Testis (tissue), 3 donors: Measurements from ENCODE around the gene ADAT1. TPM values are rescaled to one million over a fixed set of nuclear protein-coding genes. Genes with fewer than 3 reads are reported as not detected.

Experiments used
- DNase-seq: peaks from one replicate; pipeline ENCODE4 v3.0.0-alpha.2; 2019
- H3K27ac ChIP-seq, 2 donors: fragments of 200-600 bp; sonication (generic); one replicate each; pipeline ENCODE4 v1.5.1; 2019
- H3K27me3 ChIP-seq: fragments of 200-600 bp; sonication (generic); one replicate; pipeline ENCODE4 v1.5.1; 2019
- H3K36me3 ChIP-seq: fragments of 200-600 bp; sonication (generic); one replicate; pipeline ENCODE4 v1.5.1; 2017; ENCODE audit warnings: low read depth; ENCODE audit errors: missing control alignments
- H3K4me1 ChIP-seq: fragments of 200-600 bp; sonication (generic); one replicate; pipeline ENCODE4 v1.5.1; 2019
- H3K4me3 ChIP-seq, 2 donors: fragments of 200-600 bp; sonication (generic); one replicate each; pipeline ENCODE4 v1.5.1; 2017 to 2019
- H3K9me3 ChIP-seq: fragments of 200-600 bp; sonication (generic); one replicate; pipeline ENCODE4 v1.5.1; 2017
- POLR2A ChIP-seq: fragments of 450-650 bp; IDR thresholded peaks from one replicate; pipeline ENCODE4 v1.6.1; 2017; ENCODE audit warnings: antibody characterized with exemption, mild to moderate bottlenecking, moderate library complexity
- WGBS, 2 donors: methylation state at CpG; one replicate each; pipeline ENCODE4 v1.1.5; 2018; 5-methylcytosine and 5-hydroxymethylcytosine counted together
- intact Hi-C: fragments of 100-400 bp; cut with DNase I; formaldehyde crosslinking; loops from one replicate; pipeline ENCODE4 v1.15.1; 2023; ENCODE audit warnings: low total_unique reads
- polyA plus RNA-seq: library from polyadenylated mRNA; stranded (reverse); fragments of 350-450 nt; fragmentation: Illumina TruSeq; extraction: RNeasy Lipid Tissue Mini Kit (QIAGEN cat#74804); gene quantifications from one replicate; pipeline ENCODE4 v1.2.3, GENCODE V29; 2014; ENCODE audit warnings: low read depth, low replicate concordance; ENCODE audit not compliant: insufficient read depth
- total RNA-seq, 2 donors: library from RNA; depleted of rRNA; stranded (reverse); fragments of >200 nt; gene quantifications; one replicate each; pipeline ENCODE4 v1.2.3, GENCODE V29; 2016
- TF ChIP-seq, protein P1 (sequence below), 3 experiments: fragments of 450-650 bp in 2 of 3; fragments of 200-600 bp in 1 of 3; sonication (generic) in 1 of 3; IDR thresholded peaks; one replicate each; pipeline ENCODE4 v1.5.1; 2016 to 2019; ENCODE audit warnings: antibody characterized with exemption in 3 of 3, mild to moderate bottlenecking in 2 of 3, moderate library complexity in 1 of 3

Gene ADAT1
- total and polyA plus RNA-seq, 3 donors from 2014 or later = 84.2 to 172 (median 104) TPM

DNA sequence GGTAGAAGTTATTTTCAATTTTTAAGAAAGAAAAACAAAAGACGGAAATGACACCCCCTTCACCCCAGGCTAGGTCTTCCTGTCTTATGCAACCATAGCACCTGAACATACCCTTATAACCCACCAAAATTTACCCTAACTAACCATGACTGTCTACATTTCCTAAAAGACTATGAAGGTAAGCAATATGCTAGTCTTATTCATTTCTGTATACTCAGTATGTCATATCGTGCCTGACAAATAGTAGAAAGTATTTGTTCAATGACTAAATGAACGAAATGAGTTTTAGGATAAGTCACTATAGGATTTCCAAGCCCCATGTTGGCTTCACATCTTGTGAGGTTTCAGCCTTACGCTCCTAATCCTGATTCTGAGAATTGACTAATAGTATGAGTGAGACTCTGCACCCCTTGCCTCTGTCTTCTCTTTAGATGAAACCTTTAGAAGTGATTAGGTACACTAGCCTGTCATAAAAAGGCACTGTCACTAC is 6.5 kb downstream of the ADAT1 start:
- TF ChIP-seq POLR2A = no peak
- TF ChIP-seq, protein P1, sequence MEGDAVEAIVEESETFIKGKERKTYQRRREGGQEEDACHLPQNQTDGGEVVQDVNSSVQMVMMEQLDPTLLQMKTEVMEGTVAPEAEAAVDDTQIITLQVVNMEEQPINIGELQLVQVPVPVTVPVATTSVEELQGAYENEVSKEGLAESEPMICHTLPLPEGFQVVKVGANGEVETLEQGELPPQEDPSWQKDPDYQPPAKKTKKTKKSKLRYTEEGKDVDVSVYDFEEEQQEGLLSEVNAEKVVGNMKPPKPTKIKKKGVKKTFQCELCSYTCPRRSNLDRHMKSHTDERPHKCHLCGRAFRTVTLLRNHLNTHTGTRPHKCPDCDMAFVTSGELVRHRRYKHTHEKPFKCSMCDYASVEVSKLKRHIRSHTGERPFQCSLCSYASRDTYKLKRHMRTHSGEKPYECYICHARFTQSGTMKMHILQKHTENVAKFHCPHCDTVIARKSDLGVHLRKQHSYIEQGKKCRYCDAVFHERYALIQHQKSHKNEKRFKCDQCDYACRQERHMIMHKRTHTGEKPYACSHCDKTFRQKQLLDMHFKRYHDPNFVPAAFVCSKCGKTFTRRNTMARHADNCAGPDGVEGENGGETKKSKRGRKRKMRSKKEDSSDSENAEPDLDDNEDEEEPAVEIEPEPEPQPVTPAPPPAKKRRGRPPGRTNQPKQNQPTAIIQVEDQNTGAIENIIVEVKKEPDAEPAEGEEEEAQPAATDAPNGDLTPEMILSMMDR (IDR thresholded peaks at IDR 0.05) = no peak
- no peaks in the 10 kb centered on the region for H3K36me3 ChIP-seq
- 92 to 95% methylated on average over 4 of the region's 4 CpGs for WGBS, 2 donors

DNA sequence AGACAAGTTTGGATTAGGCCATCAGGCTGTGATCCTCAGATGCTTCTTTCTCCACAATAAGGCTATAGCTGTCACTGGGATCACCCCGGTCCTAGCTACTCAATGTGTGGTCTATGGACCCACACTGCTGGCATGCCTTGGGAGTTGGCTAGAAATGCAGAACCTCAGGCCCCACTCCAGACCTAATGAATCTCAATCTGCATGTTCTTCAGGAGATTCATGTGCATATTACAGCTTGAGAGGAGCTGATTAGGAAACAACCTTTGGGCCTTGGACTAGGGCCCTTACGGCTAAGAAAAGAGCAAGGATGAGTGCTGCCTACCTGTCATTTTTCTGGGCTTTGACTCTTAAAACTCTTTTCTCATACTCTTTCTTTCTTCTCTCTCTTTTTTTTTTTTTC is 7.5 kb downstream of the ADAT1 start:
- intact Hi-C loops = no loop called here
- Histone ChIP-seq H3K4me1 (no peaks in the 10 kb centered on the region), H3K9me3 (no peaks in the 10 kb centered on the region), H3K27me3 (no peaks in the 10 kb centered on the region), H3K27ac (no peak overlapping the region), H3K36me3 (no peaks in the 10 kb centered on the region), H3K4me3 (no peak overlapping the region)
- 90 to 100% methylated on average over 2 of the region's 2 CpGs for WGBS, 2 donors
- no peak for DNase-seq
- TF ChIP-seq, protein P1 (IDR thresholded peaks at IDR 0.05) = no peak
- TF ChIP-seq POLR2A = no peak

More for the DNA sequence above, 6.5 kb downstream of the ADAT1 start:
- Histone ChIP-seq H3K4me3 (no peak overlapping the region), H3K9me3 (no peaks in the 10 kb centered on the region), H3K4me1 (peaks cover under 1% of the 10 kb centered on the region), H3K27ac (no peak overlapping the region), H3K27me3 (no peaks in the 10 kb centered on the region)
- DNase-seq = no peak
- intact Hi-C loops = no loop called here

DNA sequence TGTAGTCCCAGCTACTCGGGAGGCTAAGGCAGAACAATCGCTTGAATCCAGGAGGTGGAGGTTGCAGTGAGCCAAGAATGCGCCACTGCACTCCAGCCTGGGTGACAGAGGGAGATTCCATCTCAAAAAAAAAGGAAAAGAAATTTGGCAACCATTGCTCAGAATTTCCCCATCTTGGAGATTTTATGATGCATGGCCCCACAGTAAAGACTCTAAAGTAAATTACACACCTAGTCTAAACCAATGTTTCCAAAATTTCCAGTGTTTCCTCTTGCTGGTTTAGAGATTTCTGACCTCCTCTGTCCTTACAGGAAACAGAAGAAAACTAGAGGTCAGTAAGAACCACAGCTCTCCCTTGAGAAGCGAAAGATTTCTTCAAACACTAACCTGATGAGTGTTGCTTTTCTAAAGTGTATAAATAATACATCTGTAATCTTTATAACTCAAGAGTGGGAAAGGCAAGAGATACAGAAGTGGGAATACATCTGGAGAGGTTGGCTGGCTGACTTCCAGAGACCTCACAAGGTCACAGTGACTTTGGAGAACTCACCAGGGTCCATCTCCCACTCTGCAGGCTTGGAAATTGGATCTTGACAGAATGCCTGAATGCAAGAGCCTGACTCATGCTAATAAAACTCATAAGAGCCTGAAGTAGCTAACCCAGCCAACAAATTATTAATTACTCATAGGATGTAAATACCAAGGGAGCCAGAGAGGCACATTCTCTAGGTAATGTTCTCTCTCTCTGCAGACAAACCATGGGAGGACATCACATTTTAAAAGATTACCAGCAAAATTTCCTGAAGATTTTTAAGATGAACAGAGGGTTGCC is 8.8 kb downstream of the ADAT1 start:
- WGBS, 2 donors = 93 to 98% methylated on average over 4 of the region's 4 CpGs
- H3K9me3 ChIP-seq = no peaks in the 10 kb centered on the region
- no peaks in the 10 kb centered on the region for H3K36me3 ChIP-seq
- intact Hi-C loops = no loop called here
- TF ChIP-seq POLR2A = no peak
- TF ChIP-seq, protein P1 (IDR thresholded peaks at IDR 0.05) = no peak
- no peaks in the 10 kb centered on the region for H3K27me3 ChIP-seq
- DNase-seq = no peak
- no peak overlapping the region for H3K27ac ChIP-seq
- H3K4me3 ChIP-seq = no peak overlapping the region
- no peaks in the 10 kb centered on the region for H3K4me1 ChIP-seq

DNA sequence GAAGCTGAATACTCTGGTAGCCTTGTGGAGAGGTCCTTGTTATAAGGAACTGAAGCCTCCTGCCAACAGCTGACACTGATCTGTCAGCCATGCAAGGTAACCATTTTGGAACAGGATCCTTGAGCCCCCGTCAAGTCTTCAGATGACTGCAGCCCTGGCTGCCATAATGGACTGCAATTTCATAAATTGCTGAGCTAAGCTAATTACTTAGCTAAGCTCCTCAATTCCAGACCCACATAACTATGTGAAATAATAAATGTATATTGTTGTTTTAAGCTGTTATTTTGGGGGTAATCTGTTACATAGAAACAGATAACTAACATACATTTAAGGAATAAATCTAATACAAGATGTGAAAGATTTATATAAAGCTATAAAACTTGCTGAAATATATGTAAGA is 16.6 kb downstream of the ADAT1 start:
- TF ChIP-seq, protein P1 (IDR thresholded peaks at IDR 0.05) = no peak
- TF ChIP-seq POLR2A = no peak
- H3K9me3 ChIP-seq = no peaks in the 10 kb centered on the region
- no peak overlapping the region for H3K4me3 ChIP-seq
- H3K27me3 ChIP-seq = no peaks in the 10 kb centered on the region
- intact Hi-C loops = no loop called here
- no peak for DNase-seq
- 95 to 100% methylated on average over 1 of the region's 1 CpG for WGBS, 2 donors
- no peak overlapping the region for H3K27ac ChIP-seq
- H3K4me1 ChIP-seq = no peaks in the 10 kb centered on the region
- H3K36me3 ChIP-seq = no peaks in the 10 kb centered on the region
